DOHH2 (cell line): ENCODE results near the gene RPRD1B.

Experiments
- CTCF ChIP-seq: fragments of 200-600 bp; sonication (generic); IDR thresholded peaks from one replicate; pipeline ENCODE4 v1.5.1; 2014; ENCODE audit warnings: antibody characterized with exemption, mild to moderate bottlenecking, low read depth, low read length; ENCODE audit not compliant: poor library complexity, severe bottlenecking
- EZH2phosphoT487 ChIP-seq: fragments of 200-600 bp; sonication (generic); IDR thresholded peaks from 2 replicates; pipeline ENCODE4 v1.6.1; 2017; ENCODE audit warnings: borderline replicate concordance, mild to moderate bottlenecking, antibody characterized with exemption, low read length, moderate library complexity, mixed read lengths

GRCh38 chr20:38005903-38006302 is 27.6 kb upstream of the RPRD1B start:
- TF ChIP-seq CTCF (no peak), EZH2phosphoT487 (no peak)
